ENCODE data around the gene PIGL. TPM values are rescaled to one million over a fixed set of nuclear protein-coding genes. Genes with fewer than 3 reads are reported as not detected.
"Not testable (repeated sequence)": the region's sequence is repeated elsewhere in the genome, so short reads cannot be mapped to it uniquely, and the experiment has no call there.

PIGL gene
- polyA plus RNA-seq, 1 experiment, result 23.1 TPM

DNA sequence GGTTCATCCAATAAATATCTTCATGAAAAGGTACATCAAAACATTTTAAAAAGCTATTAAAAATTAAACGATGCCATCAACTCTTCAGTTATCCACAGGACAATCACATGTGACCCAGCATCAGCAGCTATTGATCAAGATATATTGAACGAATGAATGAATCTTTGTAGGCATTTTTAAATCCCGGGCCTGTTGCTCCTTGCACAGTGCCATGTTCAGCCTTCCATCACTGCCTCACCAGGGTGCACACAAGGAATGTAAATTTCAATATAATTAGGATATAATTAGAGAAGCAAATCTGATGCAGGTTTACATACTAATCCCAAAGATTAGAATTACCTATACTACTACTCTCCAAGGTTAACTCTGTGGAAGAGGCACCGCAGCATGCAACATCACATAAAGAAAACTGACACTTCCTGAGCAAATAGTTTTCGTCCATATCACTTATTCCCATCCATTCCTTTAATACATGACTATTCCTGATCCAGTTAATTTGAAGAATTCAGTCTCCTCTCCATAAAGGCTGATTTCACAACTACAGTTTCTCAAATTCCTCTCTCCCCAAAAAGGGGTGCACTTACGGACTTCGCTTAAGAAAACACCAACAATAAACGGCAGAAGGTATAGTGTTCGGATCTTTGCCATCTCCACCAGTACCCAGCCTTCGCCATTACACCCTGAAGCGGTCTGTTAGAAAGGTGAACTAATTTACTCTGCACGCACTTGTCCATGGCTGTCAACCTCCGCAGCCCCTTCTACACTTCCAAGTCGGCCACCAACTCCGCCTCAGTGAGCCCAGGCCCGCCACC is 2.6 kb upstream of the PIGL start:
- TF ChIP-seq CTCF (IDR thresholded peaks at IDR 0.05; ENCODE audit: insufficient read depth, low read depth, low read length), result no peak
- POLR2A ChIA-PET, result no interaction called here
- H3K27me3 ChIP-seq (ENCODE audit: control insufficient read depth, insufficient read depth, low read length), result no peaks in the 10 kb centered on the region
- H3K36me3 ChIP-seq (ENCODE audit: control insufficient read depth, insufficient read depth, low read length), result no peaks in the 10 kb centered on the region
- no peak for DNase-seq (ENCODE audit: low read depth)
- CTCF ChIA-PET, result interaction anchor here (1.3 kb wide), 1 partner anchor 138 kb away, joined by 4 read pairs; no protein-coding TSS in a partner anchor
- peak overlapping the region; percentile 84 for H3K4me3 ChIP-seq (ENCODE audit: low read depth, low read length)

- no peak for TF ChIP-seq CTCF (IDR thresholded peaks at IDR 0.05; ENCODE audit: insufficient read depth, low read depth, low read length)
- POLR2A ChIA-PET, result no interaction called here
- CTCF ChIA-PET, result interaction anchor here (1.3 to 2.2 kb wide), 2 partner anchors 137 to 149 kb away, joined by 4 to 5 read pairs; no protein-coding TSS in a partner anchor
- H3K36me3 ChIP-seq (ENCODE audit: control insufficient read depth, insufficient read depth, low read length), result no peaks in the 10 kb centered on the region
- peak overlapping the region; percentile 84 for H3K4me3 ChIP-seq (ENCODE audit: low read depth, low read length)
- no peaks in the 10 kb centered on the region for H3K27me3 ChIP-seq (ENCODE audit: control insufficient read depth, insufficient read depth, low read length)
- DNase-seq (ENCODE audit: low read depth), result no peak
These were observed 2.1 kb upstream of the PIGL start for GRCh38 chr17:16215002-16215272.

DNA sequence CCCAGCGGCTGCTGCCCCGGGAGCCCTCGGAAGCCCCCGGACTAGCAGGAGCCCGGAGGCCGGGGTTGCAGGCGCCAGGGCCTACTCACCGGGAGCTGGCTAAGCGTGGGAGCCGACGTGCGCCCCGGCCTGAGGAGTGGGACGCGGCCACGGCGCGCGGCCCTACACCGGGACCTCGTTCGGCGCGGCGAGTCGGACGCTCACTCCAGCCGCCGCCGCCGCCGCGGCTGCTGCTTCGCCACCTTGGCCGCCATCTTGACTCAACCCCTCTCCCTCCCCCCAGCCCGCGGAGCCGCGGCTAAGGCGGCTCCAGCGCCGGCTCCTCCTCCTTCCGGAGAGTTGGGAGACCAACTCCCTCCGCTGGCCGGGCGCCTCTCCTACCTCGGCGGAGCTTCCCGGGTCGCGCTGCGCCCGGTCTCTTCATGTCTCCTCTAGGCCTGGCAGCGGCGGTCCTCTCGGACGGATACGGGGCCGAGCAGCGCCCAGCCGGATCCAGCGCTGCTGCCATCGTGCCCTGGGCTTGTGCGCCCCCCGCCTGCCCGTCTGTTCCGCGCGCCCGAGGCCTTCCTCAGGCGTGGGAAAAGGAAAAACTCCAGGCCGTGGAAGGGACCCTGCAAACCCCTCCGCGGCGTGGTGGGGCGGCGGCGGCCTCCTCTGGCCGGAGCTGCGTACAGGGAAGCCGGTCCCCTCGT is 1.6 kb upstream of the PIGL start, which contains the start of gene NCOR1:
NCOR1 (minus strand) TSS at position 262 of the 692 bp plus-strand sequence. CDS start 20,965 bp downstream, outside the sequence.
- DNase-seq (ENCODE audit: low read depth), result no peak
- POLR2A ChIA-PET, result no interaction called here
- H3K36me3 ChIP-seq (ENCODE audit: control insufficient read depth, insufficient read depth, low read length), result no peaks in the 10 kb centered on the region
- peak within 1 kb of the TSS; percentile 84 for H3K4me3 ChIP-seq (ENCODE audit: low read depth, low read length)
- TF ChIP-seq CTCF (IDR thresholded peaks at IDR 0.05; ENCODE audit: insufficient read depth, low read depth, low read length), result peak; percentile 50
- H3K27me3 ChIP-seq (ENCODE audit: control insufficient read depth, insufficient read depth, low read length), result no peaks in the 10 kb centered on the region
- CTCF ChIA-PET, result interaction anchor here (1.3 to 2.2 kb wide), 2 partner anchors 137 to 148 kb away, joined by 4 to 5 read pairs; no protein-coding TSS in a partner anchor

DNA sequence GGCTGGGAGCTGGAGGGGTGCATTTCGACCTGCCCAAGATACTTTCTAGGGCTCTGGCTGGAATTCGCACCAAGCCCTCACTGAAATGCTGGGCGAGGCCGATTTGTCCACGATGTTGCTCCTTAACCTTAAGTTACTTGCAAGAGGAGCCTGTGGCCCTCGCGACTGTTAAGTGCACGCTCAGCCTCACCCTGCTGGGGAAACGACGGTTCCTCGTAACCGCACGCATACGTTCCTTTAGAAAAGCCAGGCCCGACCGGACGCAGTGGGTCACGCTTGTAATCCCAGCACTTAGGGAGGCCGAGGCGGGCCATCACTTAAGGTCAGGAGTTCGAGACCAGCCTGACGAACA is 1.1 kb upstream of the PIGL start:
- peak overlapping the region; percentile 84 for H3K4me3 ChIP-seq (ENCODE audit: low read depth, low read length)
- no peaks in the 10 kb centered on the region for H3K36me3 ChIP-seq (ENCODE audit: control insufficient read depth, insufficient read depth, low read length)
- ChIA-PET POLR2A (no interaction called here), CTCF (interaction anchor here (1.3 to 2.2 kb wide), 3 partner anchors 76 to 148 kb away, joined by 3 to 5 read pairs (median 4); no protein-coding TSS in a partner anchor)
- no peak for TF ChIP-seq CTCF (IDR thresholded peaks at IDR 0.05; ENCODE audit: insufficient read depth, low read depth, low read length)
- H3K27me3 ChIP-seq (ENCODE audit: control insufficient read depth, insufficient read depth, low read length), result no peaks in the 10 kb centered on the region
- DNase-seq (ENCODE audit: low read depth), result no peak

DNA sequence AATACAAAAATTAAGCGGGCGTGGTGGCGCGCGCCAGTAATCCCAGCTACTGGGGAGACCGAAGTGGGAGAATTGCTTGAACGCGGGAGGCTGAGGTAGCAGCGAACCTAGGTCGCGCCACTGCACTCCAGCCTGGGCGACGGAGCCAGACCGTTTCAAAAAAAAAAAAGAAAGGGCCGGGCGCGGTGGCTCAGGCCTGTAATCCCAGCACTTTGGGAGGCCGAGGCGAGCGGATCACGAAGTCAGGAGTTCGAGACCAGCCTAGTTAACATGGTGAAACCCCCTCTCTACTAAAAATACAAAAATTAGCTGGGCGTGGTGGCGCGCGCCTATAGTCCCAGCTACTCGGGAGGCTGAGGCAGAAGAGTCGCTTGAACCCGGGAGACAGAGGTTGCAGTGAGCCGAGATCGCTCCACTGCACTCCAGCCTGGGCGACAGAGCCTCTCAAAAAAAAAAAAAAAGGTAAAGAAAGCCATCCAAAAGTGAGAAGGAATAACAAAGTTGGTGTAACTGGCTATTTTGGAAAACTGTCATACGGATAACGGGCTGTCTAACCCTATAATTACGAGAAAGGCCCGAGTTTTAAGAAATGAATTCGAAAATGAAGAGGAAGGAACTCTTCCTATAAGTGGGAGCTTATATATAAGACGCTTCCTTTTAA is 539 bp upstream of the PIGL start:
- DNase-seq (ENCODE audit: low read depth); H3K27me3 ChIP-seq (ENCODE audit: control insufficient read depth, insufficient read depth, low read length); POLR2A ChIA-PET; H3K36me3 ChIP-seq (ENCODE audit: control insufficient read depth, insufficient read depth, low read length): not testable (repeated sequence)
- CTCF ChIA-PET, result interaction anchor here (1.3 to 2.2 kb wide), 2 partner anchors 75 to 147 kb away, joined by 3 to 5 read pairs; no protein-coding TSS in a partner anchor
- H3K4me3 ChIP-seq (ENCODE audit: low read depth, low read length), result peak overlapping the region; percentile 84
